ENCODE measurements around the gene ACP3.
"Not testable (repeated sequence)": the region's sequence is repeated elsewhere in the genome, so short reads cannot be mapped to it uniquely, and the experiment has no call there.

- TF ChIP-seq CTCF (conservative IDR thresholded peaks at IDR 0.05 in 1 of 2, IDR thresholded peaks at IDR 0.05 in 1 of 2; ENCODE audit: low read depth in 1 of 2, low read length in 2 of 2); EZH2 (IDR thresholded peaks at IDR 0.05; ENCODE audit: low read length, missing control alignments): not testable (repeated sequence)
Measured at GRCh38 chr3:132392675-132393074, 75.5 kb downstream of the ACP3 start.

Measured in fibroblast of lung (primary cell).